ENCODE measurements around the gene RFC1. TPM values are rescaled to one million over a fixed set of nuclear protein-coding genes. Genes with fewer than 3 reads are reported as not detected.

The RFC1 gene
- polyA plus RNA-seq, 1 of the 3 experiments (the other 2 are of a cell fraction) = 14.9 TPM

- H3K27me3 ChIP-seq (ENCODE audit: insufficient read depth) = no peaks in the 10 kb centered on the region
- ChIA-PET POLR2A (no interaction called here), CTCF (interaction anchor here (0.7 to 1.3 kb wide), 2 partner anchors 10 to 19 kb away, joined by 3 to 4 read pairs; no protein-coding TSS in a partner anchor)
- peaks cover 58 to 75% of the 10 kb centered on the region in 2 experiments for H3K36me3 ChIP-seq (replicated peaks in 1 of 2; ENCODE audit: control insufficient read depth in 1 of 2, insufficient read depth in 2 of 2, low read length in 1 of 2)
- no peaks in the 10 kb centered on the region for H3F3A ChIP-seq (replicated peaks; ENCODE audit: insufficient read depth)
- H3K27ac ChIP-seq (ENCODE audit: low read depth in 2 of 2, low read length in 1 of 2) = no peak overlapping the region
- no peaks in the 10 kb centered on the region for H3K4me1 ChIP-seq (ENCODE audit: control insufficient read depth in 1 of 2, insufficient read depth in 2 of 2, low read depth in 1 of 2, low read length in 1 of 2)
- no peaks in the 10 kb centered on the region for H4K20me1 ChIP-seq (ENCODE audit: insufficient read depth)
- DNase-seq = no peak
- no peaks in the 10 kb centered on the region for H3K9me2 ChIP-seq
- whole genome bisulfite sequencing (ENCODE audit: low lambda C conversion rate) = 100% methylated on average over 2 of the region's 2 CpGs
- TF ChIP-seq RXRA (IDR thresholded peaks at IDR 0.05; ENCODE audit: borderline replicate concordance, low read depth) = no peak
- H3K4me2 ChIP-seq = no peak overlapping the region
- H3K9ac ChIP-seq = no peak overlapping the region
- no peak overlapping the region for H2AFZ ChIP-seq (ENCODE audit: low read depth)
- H3K4me3 ChIP-seq (ENCODE audit: low read depth in 2 of 2, low read length in 1 of 2) = no peak overlapping the region
- H3K9me3 ChIP-seq = no peaks in the 10 kb centered on the region
- H3K79me2 ChIP-seq (ENCODE audit: insufficient read depth) = no peaks in the 10 kb centered on the region
Observed at GRCh38 chr4:39286263-39286662, 79.9 kb downstream of the RFC1 start.

- Histone ChIP-seq H3K4me2 (no peak overlapping the region), H4K20me1 (ENCODE audit: insufficient read depth) (no peaks in the 10 kb centered on the region), H3K9me2 (no peaks in the 10 kb centered on the region), H3K27me3 (ENCODE audit: insufficient read depth) (no peaks in the 10 kb centered on the region), H3K4me3 (ENCODE audit: low read depth in 2 of 2, low read length in 1 of 2) (no peak overlapping the region), H3K9ac (no peak overlapping the region), H3K36me3 (replicated peaks in 1 of 2; ENCODE audit: control insufficient read depth in 1 of 2, insufficient read depth in 2 of 2, low read length in 1 of 2) (peaks cover 54 to 70% of the 10 kb centered on the region in 2 experiments), H3K79me2 (ENCODE audit: insufficient read depth) (no peaks in the 10 kb centered on the region), H3K9me3 (no peaks in the 10 kb centered on the region), H3K27ac (ENCODE audit: low read depth in 2 of 2, low read length in 1 of 2) (no peak overlapping the region), H2AFZ (ENCODE audit: low read depth) (no peak overlapping the region), H3K4me1 (ENCODE audit: control insufficient read depth in 1 of 2, insufficient read depth in 2 of 2, low read depth in 1 of 2, low read length in 1 of 2) (no peaks in the 10 kb centered on the region), H3F3A (replicated peaks; ENCODE audit: insufficient read depth) (no peaks in the 10 kb centered on the region)
- CTCF ChIA-PET = interaction anchor here (0.7 to 1.3 kb wide), 2 partner anchors 9 to 20 kb away, joined by 3 to 4 read pairs; no protein-coding TSS in a partner anchor
- TF ChIP-seq GATA2 (CRISPR knock-in tag; IDR thresholded peaks at IDR 0.05) (no peak), EZH2phosphoT487 (IDR thresholded peaks at IDR 0.05; ENCODE audit: borderline replicate concordance, low read depth) (no peak), TCF12 (IDR thresholded peaks at IDR 0.05) (no peak), FOSL2 (IDR thresholded peaks at IDR 0.05; ENCODE audit: borderline replicate concordance, low read depth) (no peak), YY1 (IDR thresholded peaks at IDR 0.05; ENCODE audit: low read depth) (no peak), SMC3 (IDR thresholded peaks at IDR 0.05; ENCODE audit: low read depth, low read length) (no peak), IRF3 (IDR thresholded peaks at IDR 0.05; ENCODE audit: low read depth, low read length) (no peak), RXRA (IDR thresholded peaks at IDR 0.05; ENCODE audit: borderline replicate concordance, low read depth) (no peak), FOXJ3 (CRISPR knock-in tag; IDR thresholded peaks at IDR 0.05) (no peak), MAX (IDR thresholded peaks at IDR 0.05; ENCODE audit: low read depth) (no peak), ELF1 (IDR thresholded peaks at IDR 0.05) (no peak), TAF1 (IDR thresholded peaks at IDR 0.05; ENCODE audit: borderline replicate concordance, low read depth, low read length) (no peak), NFIC (IDR thresholded peaks at IDR 0.05; ENCODE audit: borderline replicate concordance) (no peak), NRF1 (IDR thresholded peaks at IDR 0.05; ENCODE audit: low read depth, low read length) (no peak), POLR2AphosphoS5 (IDR thresholded peaks at IDR 0.05; ENCODE audit: low read depth, low read length) (no peak), EP300 (IDR thresholded peaks at IDR 0.05; ENCODE audit: borderline replicate concordance in 1 of 2, low read depth in 1 of 2, low read length in 1 of 2) (no peak)
- DNase-seq = no peak
- WGBS (ENCODE audit: low lambda C conversion rate) = 87% methylated on average over 2 of the region's 2 CpGs
- POLR2A ChIA-PET = no interaction called here
Observed at GRCh38 chr4:39285853-39286252, 80.3 kb downstream of the RFC1 start.
